Type B pancreatic cell (in vitro differentiated cells): ENCODE results near the gene NEGR1. TPM values are rescaled to one million over a fixed set of nuclear protein-coding genes. Genes with fewer than 3 reads are reported as not detected.

Experiments
- DNase-seq: peaks from one replicate; pipeline ENCODE4 v3.0.0; 2021; ENCODE audit warnings: mixed read lengths; ENCODE audit not compliant: unreplicated experiment; ENCODE audit errors: extremely low spot score
- H3K27ac Mint-ChIP-seq: 2 replicates; pipeline ENCODE4 v1.8.0; 2021; ENCODE audit warnings: mild to moderate bottlenecking, mixed read lengths
- H3K27me3 Mint-ChIP-seq: 2 replicates; pipeline ENCODE4 v1.8.0; 2021; ENCODE audit warnings: mixed read lengths
- H3K36me3 Mint-ChIP-seq: 2 replicates; pipeline ENCODE4 v1.8.0; 2021; ENCODE audit warnings: mixed read lengths
- H3K4me1 Mint-ChIP-seq: one replicate; pipeline ENCODE4 v1.8.0; 2021; ENCODE audit warnings: mixed read lengths; ENCODE audit not compliant: unreplicated experiment
- H3K4me3 Mint-ChIP-seq: 2 replicates; pipeline ENCODE4 v1.8.0; 2021; ENCODE audit warnings: mild to moderate bottlenecking, mixed read lengths
- H3K9me3 Mint-ChIP-seq: 2 replicates; pipeline ENCODE4 v1.8.0; 2021; ENCODE audit warnings: mixed read lengths
- CTCF ChIP-seq: fragments of 200-600 bp; sonication (generic); conservative IDR thresholded peaks from 2 replicates; pipeline ENCODE4 v1.5.0; 2021; ENCODE audit warnings: antibody characterized with exemption, mild to moderate bottlenecking
- total RNA-seq: library from RNA; stranded (reverse); gene quantifications from 2 replicates; pipeline ENCODE4 v1.2.1, GENCODE V29; 2021; ENCODE audit warnings: low replicate concordance

Gene NEGR1
- total RNA-seq, 1 donor from 2014 or later = 22.5 TPM

DNA sequence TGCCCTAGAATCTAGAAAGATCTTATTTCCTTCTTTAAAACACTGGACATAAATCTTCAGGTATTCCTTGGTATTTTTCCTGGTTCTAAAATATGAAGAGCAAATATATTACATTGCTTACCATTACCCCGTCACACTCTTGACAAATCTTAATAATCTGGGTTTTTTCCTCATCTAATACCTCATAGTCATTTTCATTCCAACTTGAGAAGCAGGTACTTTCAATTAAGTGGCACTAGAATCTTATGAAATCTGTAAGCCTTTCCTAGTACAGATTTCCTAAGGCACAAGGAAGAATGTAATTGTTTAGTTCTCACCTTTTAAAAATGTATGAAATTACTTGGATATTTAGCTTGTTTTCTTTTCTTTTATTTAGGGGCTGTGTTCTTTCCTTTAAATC, 720.0 kb downstream of the NEGR1 start:
- Mint-ChIP-seq H3K9me3 (no peaks in the 10 kb centered on the region), H3K27ac (no peak overlapping the region), H3K4me1 (no peaks in the 10 kb centered on the region), H3K4me3 (no peak overlapping the region), H3K36me3 (no peaks in the 10 kb centered on the region), H3K27me3 (no peaks in the 10 kb centered on the region)
- no peak for TF ChIP-seq CTCF
- no peak for DNase-seq

DNA sequence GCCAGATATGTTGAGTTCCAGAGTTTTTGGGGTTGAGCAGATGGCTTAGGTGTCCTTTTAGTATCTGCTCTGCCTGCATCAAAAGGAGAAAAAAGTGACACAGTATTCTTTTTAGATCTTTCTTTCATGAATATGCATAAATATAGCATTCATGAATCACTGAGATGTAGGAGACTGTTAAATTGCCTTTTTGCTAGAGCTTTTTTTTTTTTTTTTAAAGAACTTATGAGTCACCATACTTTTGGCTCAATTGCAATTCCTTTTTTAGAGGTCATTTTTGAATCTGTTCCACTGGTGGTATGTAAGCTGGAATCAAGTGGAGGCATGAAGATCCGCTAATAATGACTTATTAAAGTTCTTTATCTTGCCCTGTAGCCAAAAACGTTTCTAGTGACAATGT, 720.6 kb downstream of the NEGR1 start:
- Mint-ChIP-seq H3K27me3 (no peaks in the 10 kb centered on the region), H3K36me3 (no peaks in the 10 kb centered on the region), H3K27ac (no peak overlapping the region), H3K9me3 (no peaks in the 10 kb centered on the region), H3K4me3 (no peak overlapping the region), H3K4me1 (no peaks in the 10 kb centered on the region)
- DNase-seq = no peak
- TF ChIP-seq CTCF = no peak

DNA sequence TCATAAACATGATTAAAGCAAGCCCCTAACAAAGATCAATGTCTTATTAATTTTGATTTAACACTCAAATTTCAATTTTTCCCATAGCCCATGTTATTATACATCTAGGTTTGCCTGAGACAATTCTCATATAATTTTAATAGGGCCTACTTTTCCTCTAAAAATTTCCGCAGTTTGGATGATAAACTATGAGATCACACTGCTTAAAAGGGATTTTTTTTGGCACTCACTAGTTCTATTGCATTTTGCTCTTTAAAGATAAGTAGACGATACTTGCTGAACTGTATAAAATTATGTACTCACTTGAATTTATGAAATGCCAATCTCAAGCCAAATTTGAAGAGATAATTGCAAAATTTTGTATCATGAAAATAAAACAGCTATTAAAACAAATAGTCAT, 721.1 kb downstream of the NEGR1 start:
- Mint-ChIP-seq H3K27me3 (no peaks in the 10 kb centered on the region), H3K4me3 (no peak overlapping the region), H3K9me3 (no peaks in the 10 kb centered on the region), H3K27ac (no peak overlapping the region), H3K36me3 (no peaks in the 10 kb centered on the region), H3K4me1 (no peaks in the 10 kb centered on the region)
- no peak for TF ChIP-seq CTCF
- DNase-seq = no peak

DNA sequence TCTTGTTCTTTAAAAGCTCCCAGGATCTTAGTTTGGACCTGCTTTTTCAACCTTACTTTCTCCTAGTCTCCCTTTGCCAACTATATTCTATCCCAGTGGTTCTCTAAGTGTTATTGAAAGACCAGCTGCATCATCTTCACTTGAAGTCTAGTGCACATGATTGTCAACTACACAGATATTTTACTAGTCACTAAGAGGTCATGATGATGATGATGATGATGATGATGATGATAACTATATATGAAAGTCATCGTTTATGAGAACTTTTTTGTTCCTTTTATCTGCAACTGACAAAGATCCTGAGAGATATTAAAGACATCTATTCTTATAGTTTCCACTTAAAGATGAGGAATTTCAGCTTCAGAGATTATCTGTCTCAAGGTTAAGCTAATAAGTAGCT, 722.5 kb downstream of the NEGR1 start:
- Mint-ChIP-seq H3K27me3 (no peaks in the 10 kb centered on the region), H3K36me3 (no peaks in the 10 kb centered on the region), H3K4me3 (no peak overlapping the region), H3K9me3 (no peaks in the 10 kb centered on the region), H3K27ac (no peak overlapping the region), H3K4me1 (no peaks in the 10 kb centered on the region)
- TF ChIP-seq CTCF = no peak
- DNase-seq = no peak

- Mint-ChIP-seq H3K9me3 (no peaks in the 10 kb centered on the region), H3K4me3 (no peak overlapping the region), H3K27me3 (no peaks in the 10 kb centered on the region), H3K4me1 (no peaks in the 10 kb centered on the region), H3K27ac (no peak overlapping the region), H3K36me3 (no peaks in the 10 kb centered on the region)
- DNase-seq = no peak
- no peak for TF ChIP-seq CTCF
These were observed 725.2 kb downstream of the NEGR1 start for GRCh38 chr1:71557138-71557537.

GRCh38 chr1:71548398-71548890, 733.9 kb downstream of the NEGR1 start:
- no peak for DNase-seq
- no peaks in the 10 kb centered on the region for H3K27me3 Mint-ChIP-seq
- H3K36me3 Mint-ChIP-seq = no peaks in the 10 kb centered on the region
- TF ChIP-seq CTCF = no peak
- H3K4me3 Mint-ChIP-seq = no peak overlapping the region
- H3K4me1 Mint-ChIP-seq = no peaks in the 10 kb centered on the region
- no peak overlapping the region for H3K27ac Mint-ChIP-seq
- no peaks in the 10 kb centered on the region for H3K9me3 Mint-ChIP-seq
